ENCODE data around the gene VAV3.

GRCh38 chr1:107691540-107691939, 273.4 kb downstream of the VAV3 start:
- TF ChIP-seq CTCF (conservative IDR thresholded peaks at IDR 0.05; ENCODE audit: low read length) (no peak), EZH2phosphoT487 (IDR thresholded peaks at IDR 0.05; ENCODE audit: borderline replicate concordance, low read depth, low read length) (no peak)

Data from OCI-LY7 (cell line).